NOMO-1 treated with dmso at 0.1 percent for 144 hours (cell line): ENCODE data around the gene EXT2.

Experiments
- DNase-seq: peaks from one replicate; lab custom pipeline; 2025; ENCODE audit not compliant: unreplicated experiment; lab: John Stamatoyannopoulos, UW

The EXT2 gene

DNA sequence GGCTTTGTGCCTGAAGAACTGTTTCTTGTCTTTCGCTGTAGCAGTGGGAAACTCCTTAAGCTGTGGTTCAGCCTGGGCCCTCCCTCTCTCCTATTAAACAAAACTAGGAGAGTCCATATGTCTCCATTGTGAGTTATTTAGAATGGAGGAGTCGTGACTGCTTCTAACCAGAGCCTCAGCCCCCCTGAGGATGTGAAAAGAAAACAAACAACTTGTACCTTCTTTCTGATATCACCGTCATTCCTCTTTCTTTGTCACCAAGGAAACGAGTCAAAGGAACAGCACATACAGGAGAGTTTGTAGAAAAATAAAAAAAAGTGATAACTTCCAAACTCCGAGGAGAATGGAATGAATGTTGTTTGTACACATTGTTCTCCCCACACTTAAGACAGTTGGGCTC, 11.6 kb upstream of the EXT2 start:
- DNase-seq = no peak

DNA sequence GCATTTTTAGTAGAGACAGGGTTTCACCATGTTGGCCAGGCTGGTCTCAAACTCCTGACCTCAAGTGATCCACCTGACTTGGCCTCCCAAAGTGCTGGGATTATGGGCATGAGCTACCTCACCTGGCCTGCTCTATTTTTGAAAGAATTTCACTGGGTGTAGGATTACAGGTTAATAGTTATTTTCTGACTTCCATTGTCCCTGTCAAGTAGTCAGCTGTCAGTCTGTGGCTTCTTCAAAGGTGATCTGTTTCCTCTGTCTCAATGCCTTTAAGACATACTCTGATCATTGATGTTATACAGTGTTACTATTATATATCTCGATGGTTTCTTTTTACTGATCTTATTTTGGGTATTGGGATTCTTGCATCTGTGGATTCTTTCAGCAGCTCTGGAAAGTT, 10.1 kb upstream of the EXT2 start:
- DNase-seq = no peak

DNA sequence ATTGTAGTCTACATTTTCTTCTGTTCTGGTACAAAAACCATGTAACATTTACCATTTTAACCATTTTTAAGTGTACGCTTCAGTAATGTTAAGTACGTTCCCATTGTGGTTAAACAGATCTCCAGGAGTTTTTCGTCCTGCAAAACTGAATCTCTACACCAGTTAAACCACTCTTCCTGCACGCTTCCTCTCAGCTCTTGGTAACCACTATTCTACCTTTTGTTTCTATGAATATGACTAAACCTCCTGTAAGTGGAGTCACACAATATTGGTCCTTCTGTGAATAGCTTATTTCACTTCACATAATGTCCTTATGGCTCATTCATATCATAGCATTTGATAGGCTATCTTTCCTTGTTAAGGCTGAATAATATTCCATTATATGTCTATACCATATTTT, 7.1 kb upstream of the EXT2 start:
- DNase-seq = no peak

DNA sequence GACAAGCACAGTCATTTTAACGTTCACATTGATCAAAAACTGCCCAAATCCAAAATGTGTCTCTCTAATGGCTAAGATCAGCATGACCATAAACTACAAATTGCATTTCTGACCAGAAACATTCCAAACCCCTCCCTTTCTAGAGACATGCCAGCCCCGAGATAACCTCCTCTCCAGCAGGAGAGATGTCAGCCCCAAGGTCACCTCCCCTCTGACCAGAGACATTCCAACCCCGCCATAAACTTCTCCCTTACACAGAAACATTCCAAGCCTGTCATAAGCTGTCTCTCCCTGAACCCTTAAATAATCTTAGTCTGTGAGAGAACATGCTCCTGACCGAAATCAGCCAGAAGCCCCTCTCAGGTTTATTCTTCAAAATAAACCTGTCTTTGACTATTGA, 6.6 kb upstream of the EXT2 start:
- DNase-seq = no peak

DNA sequence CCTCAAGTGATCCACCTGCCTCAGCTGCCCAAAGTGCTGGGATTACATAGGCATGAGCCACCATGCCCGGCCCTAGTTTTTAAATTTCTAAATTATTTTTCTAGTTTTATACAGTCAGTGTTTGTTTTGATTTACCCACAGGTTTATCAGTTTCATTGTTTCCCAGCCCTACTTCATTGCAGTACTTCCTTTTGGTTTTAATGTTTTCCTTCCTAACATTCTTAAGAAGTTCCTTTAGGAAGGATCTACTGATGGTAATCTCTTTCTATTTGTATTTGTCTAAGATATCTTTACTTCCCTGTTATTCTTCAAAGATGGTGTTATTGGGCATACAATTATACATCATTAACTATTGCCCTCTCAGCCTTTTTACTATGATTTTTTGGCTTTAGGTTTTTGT, 4.9 kb upstream of the EXT2 start:
- no peak for DNase-seq

DNA sequence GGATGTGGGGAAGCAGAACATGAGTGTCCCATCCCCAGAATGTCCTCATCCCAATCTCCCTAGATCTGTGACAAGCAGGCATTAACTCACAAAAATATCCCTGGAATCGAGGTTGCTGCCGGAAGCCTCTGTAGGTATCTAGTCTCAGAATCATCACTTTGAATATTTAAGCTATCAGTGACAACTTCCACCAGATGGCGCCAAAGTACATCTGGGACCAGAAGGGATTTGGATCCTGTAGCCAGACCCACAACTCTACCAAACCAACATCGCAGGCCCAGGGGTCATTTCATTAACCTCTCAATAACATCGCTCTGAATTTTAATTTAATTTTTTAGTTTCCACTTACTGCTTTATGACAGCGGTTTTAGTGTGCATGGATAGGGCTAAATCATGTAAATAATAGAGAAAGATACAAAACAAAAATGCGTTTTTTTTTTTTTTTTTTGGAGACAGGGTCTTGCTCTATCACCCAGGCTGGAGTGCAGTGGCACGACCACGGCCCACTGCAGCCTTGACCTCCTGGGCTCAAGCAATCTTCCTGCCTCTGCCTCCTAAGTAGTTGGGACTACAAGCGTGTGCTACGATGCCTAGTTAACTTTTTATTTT, 1.1 kb upstream of the EXT2 start:
- peak; percentile 1 for DNase-seq

DNA sequence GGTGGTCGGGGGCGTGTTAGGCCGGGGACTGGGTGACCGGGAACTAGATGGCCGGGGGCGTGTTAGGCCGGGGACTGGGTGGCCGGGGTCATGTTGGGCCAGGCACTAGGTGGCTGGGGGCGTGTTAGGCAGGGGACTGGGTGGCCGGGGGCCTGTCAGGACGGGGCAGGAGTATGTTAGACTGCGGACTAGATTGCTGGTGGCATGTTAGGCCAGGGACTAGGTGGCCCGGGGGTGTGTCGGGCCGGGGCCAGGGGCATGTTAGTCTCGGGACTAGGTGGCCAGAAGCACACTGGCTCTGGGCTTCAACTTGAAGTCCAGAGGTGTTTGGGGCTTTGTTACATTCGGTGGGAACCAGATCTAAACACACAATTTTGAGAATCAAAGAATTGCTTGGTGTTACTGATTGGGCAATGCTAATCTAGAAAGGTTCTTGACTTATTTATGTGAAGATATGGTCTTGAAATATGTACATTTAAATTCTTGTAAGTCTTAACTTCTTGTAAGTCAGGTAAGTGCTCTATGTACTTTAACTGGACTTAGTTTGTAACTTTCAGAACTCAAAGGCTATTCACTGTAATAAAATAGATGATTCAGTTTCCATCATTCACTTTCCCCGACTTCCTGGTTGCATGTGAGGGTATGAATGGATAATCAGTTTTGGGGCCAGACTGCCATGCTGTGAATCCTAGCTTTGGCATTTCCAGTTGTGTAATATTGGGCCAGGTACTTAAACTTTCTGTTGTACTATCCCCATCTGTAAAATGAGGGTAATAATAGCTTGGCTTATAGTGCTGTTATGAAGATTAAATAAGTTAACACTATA, 1.1 kb downstream of the EXT2 start:
- DNase-seq = no peak

DNA sequence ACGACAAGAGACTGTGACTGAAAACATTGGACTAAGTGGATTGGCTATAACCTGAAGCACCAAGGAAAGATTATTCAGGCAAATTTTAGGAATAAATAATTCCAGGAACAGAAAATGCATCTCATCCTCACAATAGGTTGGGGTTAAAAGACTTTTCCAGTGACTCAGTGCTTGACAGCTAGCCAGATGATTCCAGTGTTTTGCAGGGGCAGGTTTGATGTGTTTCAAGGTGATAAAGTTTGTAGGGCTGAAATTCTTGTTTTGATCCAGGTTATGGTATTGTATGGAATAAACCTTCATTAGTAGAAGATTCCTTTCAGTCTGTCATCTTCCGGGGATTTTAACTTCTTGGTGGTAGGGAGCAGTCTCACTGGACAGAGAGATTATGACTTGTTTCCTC, 2.3 kb downstream of the EXT2 start:
- DNase-seq = no peak

DNA sequence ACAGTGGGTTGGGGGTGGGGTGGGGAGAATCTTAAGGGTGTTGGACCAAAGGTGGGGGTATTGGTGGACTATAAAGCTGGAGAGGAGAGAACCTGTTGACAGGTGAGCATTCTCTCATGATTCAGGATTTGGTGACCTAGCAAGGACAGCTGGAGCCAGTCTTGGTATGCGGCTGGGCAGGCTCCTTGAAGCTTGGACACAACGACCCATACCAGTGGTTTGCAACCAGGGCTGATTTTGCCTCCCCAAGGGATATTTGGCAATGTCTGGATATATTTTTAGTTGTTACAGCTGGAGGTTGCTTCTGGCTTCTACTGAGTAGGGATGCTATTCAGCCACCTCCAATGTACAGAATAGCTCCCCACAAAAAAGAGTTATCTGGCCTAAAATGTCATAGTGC, 5.6 kb downstream of the EXT2 start:
- no peak for DNase-seq

DNA sequence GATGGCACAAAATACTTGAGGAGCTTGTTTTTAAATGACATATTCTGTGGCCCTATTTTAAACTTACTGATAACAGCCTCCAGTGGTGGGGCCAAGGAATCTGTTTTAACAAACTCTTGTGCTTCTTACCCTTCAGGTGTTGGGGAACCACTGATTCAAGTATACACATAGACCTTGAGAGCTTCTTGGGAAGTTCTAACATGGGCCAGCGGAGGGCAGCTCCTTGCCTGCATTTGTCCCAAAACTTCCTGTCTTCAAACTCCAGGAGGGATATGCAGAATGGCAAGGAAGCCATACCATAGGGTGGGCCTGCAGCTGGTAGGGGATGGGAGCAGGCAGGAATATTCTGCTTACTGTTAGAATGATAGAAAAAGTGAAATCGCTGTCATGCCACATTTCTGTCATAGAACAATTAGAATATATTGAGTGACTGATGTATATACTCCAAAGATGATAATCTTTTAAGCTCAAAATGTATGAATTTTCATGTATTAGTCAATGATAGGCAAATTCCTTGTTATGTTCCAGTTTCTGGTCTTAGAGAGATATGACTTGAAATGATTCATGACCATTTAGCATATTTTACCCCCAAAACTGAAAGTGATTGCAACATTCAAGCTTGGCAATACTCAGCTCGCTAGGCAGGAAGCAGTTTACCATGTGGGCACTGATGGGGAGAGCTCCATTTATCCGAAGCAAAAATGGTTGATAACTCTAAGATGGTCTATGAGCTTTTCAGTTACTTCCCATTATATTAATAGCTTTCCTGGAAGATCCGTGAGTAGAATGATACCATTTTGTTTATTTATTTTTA, 9.2 kb downstream of the EXT2 start:
- peak; percentile 11 for DNase-seq

DNA sequence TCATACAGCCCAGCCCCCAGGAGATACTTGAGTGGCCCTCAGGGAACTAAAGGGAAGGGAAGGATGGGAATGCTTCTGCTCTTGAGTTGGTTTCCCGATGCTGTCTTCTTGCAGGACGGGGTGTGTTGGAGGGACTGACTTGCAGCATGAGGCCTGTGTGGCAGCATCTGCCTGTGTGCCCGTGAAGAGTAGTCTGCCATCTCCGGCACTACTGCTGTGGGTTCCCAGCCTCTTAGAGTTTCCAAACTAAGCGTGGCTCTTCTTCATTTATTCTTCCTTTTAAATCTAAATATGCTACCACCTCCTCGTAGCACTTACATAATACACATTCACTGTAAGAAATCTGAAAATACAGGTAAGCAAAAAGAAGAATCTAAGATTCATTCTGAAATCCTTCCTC, 12.8 kb downstream of the EXT2 start:
- DNase-seq = no peak

DNA sequence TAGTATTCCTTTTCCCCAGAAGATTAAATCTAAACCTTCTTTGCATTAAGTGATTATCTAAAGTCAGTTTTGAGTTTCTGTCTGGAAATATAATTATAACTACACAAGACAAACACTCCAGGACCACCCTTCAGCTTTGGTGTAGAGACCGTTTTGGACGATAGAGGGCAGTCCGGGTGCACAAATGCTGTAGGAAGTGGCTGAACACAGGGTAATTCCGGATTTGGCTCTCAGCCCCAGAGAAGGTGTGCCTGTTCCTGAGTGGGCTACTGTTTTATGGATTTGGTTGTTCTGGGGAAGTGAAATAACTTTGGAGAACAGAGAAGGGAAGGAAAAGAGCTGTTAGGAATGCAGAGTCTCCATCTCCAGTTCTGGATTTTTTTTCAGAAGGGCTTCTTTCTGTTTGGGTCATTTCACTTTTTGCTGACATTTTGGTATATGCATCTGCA, 14.8 kb downstream of the EXT2 start:
- DNase-seq = peak; percentile 9

DNA sequence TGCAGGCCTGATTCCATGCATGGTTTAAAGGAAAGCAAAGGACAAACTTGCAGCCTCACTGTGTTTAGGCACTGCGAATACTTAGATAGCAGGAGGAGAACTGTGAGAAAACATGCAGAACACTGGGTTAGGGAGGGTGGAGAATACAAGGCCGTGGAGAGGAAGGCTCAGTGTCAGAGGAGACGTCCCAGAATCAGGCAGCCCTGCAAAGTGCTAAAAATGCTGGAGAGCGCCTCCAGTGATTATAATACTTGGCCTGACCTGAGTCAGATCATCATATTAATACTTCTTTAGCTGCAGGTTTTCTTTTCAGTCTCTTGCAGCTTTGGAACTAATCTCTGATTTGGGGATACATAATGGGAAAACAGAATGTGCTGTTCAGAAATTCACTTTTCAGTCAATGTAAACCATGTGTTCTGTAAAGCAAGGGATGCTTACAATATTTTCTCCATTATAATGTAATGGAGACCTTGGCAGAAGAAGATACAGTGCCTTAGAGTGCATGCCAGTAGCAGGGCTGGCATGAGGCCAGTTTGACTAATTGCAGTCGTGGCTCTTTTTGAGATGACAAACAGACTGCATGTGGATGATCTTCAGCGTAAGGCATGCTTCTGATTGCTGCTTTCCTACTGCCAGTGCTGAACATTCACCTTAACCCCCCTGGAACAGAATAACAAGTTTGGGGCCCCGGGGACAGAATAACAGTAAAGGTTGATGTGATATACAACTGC, 16.8 kb downstream of the EXT2 start:
- DNase-seq = no peak

DNA sequence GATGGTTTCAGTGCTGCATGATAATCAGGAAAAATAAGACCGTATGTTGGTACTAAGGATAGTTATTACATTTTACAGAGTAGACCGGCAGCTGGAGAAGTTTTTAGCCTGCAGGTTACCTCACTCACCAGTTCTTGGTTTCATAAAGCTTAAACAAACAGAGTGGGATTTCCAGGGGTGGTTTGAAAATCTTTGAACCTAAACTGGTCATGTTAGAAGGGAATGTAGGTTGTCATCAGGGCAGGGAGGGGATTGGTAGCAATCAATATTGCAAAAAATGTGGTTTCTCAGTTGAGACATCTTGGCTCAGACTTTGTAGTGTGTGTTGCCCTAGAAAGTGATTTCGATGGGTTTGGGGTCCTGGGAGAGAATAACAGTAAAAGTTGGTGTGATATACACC, 17.5 kb downstream of the EXT2 start:
- DNase-seq = no peak

DNA sequence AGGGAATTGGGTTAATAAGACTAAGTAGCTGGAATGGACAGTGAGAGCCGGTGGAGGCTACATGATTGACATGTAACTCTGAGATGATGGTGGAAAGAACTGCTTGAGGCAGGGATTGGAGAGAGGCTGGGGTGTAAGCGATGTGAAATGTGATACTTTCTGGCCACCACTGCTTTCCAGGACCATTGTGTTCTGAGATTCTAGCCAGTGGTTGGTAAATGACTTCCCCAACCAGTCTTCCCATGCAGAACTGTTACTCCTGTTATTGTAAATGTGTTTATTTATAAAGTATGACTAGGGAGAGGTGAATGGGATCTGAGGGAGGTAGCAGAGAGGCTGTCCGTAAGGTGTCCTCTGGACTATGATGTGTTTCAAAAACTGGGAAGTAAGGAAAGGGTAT, 18.1 kb downstream of the EXT2 start:
- DNase-seq = no peak

DNA sequence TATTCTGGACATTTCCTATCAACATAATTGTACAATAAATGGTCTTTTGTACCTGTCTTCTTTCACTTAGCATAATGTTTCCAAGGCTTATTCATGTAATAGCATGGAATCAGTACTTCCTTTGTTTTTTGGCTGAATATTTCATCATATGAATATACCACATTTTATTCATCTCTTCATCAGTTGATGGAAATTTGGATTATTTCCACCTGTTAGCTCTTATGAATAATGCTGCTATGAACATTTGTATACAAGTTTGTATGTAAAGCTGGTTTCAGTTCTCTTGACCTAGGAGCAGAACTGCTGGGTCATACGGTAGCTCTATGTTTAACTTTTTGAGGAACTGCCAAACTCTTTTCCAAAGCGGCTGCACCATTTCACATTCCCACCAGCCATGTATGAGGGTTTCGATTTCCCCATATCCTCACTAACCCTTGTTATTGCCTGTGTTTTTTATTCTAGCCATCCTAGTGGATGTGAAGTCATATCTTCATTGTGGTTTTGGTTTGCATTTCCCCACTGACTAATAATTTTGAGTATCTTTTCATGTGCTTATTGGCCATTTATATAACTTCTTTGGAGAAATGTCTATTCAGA, 20.9 kb downstream of the EXT2 start:
- DNase-seq = peak; percentile 11

DNA sequence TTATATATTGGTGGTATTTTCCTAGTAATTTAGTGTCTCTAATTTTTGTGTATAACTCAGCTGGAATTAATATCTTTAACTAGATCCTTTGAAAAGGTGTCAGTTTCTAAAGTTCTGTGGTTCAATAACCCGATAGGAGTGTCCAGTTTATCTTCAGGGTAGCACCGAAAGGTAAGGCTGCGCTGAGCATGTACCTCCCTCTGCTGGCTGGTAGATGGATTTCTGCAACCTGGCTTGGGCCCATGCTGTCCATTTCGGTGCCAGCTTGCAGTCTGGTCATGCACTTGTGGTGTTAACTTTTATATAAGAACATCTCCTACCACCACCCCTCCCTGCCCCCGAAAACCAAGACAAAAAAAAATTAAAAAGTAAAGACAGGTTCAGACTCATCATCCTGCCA, 24.7 kb downstream of the EXT2 start:
- DNase-seq = no peak

DNA sequence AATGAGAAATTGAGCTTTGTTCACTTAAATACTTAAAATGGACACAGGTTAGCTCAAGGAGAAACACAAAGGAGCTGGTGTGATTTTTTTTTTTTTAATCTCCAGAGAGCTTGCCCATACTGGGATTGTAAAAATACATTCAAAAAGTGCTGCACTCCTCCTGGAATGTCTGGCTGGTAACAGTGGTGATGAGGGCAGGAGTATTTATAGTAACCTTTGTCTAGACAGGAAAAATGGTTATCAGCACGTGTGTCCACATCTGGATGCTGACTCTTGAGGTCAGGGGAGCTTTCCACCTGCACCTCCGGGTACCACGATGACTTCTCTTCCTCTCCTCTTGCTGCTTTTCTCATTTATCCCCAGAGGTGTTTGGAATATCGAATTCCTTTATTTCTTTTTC, 30.1 kb downstream of the EXT2 start:
- DNase-seq = no peak

DNA sequence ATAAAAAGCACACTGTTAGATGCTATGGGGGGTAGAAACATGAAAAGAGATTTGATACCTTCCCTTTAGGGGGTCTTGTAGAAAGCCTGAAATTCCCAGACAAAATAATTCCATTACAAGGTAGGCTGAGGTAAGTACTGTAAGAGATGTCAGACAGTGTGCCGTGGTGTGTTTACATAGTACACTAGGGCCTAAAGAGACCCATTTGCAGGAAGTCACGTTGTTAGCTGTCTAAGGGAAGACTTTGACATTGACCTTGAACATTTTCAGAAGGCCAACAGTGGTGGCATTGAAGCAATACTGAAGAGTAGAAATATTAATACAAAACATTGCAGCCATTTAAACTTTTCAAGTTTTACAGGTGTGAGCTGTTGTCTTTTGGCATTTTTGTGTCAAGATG, 30.8 kb downstream of the EXT2 start:
- no peak for DNase-seq

DNA sequence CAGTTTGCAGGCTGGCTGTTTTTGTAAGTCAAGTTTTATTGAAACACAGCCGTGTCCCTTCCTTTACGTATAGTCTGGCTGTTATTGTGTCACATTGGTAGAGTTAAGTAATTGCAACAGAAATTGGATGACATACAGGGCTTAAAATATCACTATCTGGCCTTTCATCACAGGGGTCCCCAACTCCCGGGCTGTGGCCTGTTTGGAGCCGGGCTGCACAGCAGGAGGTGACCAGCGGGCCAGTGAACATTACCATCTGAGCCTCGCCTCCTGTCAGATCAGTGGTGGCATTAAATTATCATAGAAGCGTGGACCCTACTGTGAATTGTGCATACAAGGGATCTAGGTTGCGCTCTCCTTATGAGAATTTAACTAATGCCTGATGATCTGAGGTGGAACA, 31.7 kb downstream of the EXT2 start:
- no peak for DNase-seq

DNA sequence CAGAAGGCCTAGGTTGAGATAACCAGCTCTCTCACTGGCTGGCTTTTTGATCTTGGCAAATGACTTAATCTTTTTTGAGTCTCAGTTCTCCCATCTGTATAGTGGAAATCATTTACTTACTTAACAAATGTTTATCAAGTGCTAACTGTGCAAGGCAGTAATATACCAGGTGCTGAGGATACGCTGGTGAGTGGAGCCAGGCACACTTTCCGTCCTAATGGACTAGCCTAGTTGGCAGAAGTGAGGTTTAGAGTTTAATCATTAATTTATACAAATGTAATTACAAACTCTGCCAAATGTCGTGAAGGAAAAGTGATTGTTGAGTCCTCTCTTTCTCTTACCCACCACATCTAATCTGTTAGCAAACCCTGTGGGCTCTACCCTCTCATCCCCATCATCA, 33.3 kb downstream of the EXT2 start:
- no peak for DNase-seq
